ENCODE measurements around the gene AKR1C1. TPM values are rescaled to one million over a fixed set of nuclear protein-coding genes. Genes with fewer than 3 reads are reported as not detected.

The AKR1C1 gene
- total RNA-seq, 1 experiment from 2014 or later, result 4.1 TPM

DNA sequence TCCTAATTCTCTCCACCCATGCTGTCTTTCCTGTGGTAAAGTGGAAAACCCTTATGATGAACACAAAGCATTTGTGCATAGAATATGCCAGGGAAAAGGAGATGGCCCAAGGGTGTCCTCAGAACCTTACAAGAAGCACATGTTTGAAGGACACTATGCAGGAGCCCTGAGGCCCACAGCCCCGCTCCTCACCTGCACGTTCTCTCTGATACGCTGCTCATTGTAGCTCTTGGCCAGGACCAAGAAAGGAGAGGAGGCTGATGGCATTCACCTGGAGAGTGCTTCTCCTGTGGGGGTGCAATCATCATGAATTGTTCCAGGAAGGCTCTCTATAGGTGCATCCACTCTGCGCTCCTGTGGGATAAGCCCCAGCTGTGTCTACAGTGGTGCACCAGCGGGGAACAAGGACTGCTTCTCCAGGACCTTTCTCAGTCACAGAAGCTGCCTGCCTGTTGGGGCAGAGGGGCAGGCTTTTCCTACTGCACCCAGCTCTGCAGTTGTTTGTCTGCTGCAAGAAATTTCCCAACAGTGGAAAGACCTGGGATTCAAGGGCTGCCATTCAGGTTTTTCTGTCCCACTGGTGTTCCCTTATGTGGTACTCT is 20.5 kb downstream of the AKR1C1 start (continued):
- TF ChIP-seq, protein P1, sequence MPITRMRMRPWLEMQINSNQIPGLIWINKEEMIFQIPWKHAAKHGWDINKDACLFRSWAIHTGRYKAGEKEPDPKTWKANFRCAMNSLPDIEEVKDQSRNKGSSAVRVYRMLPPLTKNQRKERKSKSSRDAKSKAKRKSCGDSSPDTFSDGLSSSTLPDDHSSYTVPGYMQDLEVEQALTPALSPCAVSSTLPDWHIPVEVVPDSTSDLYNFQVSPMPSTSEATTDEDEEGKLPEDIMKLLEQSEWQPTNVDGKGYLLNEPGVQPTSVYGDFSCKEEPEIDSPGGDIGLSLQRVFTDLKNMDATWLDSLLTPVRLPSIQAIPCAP (CRISPR knock-in tag; IDR thresholded peaks at IDR 0.05), result no peak

DNA sequence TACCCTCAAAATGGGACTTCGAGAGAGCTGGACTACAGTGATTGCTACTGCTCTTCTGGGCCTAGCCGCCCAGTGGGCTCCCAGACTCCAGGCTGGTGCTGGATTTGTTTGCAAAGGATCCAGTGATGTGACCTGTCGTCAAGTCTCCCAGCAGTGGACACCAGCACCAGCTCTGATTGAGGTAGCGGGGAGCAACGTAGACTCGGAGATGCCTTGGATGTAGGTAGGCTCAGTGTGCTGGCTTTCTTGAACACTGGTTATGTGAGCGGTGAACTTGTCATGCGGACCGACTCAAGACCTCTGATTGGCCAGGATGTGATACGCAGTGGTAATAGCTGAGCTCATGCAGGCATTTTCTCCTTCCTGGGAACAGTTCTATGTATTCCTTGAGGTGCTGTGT is 21.0 kb downstream of the AKR1C1 start:
- Mint-ChIP-seq H3K27ac (no peak overlapping the region), H3K4me1 (peaks cover 21% of the 10 kb centered on the region), H3K9me3 (peaks cover 21% of the 10 kb centered on the region), H3K27me3 (ENCODE audit: low read depth) (no peaks in the 10 kb centered on the region; the same call in 1 of the 2 replicates), H3K36me3 (0 out of 2 replicates have a peak, but pooled peaks cover 6% of the 10 kb centered on the region), H3K4me3 (no peak overlapping the region)
- ATAC-seq (no peak), DNase-seq (ENCODE audit: low spot score) (no peak)
- ChIA-PET CTCF (interaction anchor here (0.7 to 5.4 kb wide), 2 partner anchors 135 to 169 kb away, joined by 3 to 70 read pairs; no protein-coding TSS in a partner anchor), POLR2A (no interaction called here)
- TF ChIP-seq, protein P2, sequence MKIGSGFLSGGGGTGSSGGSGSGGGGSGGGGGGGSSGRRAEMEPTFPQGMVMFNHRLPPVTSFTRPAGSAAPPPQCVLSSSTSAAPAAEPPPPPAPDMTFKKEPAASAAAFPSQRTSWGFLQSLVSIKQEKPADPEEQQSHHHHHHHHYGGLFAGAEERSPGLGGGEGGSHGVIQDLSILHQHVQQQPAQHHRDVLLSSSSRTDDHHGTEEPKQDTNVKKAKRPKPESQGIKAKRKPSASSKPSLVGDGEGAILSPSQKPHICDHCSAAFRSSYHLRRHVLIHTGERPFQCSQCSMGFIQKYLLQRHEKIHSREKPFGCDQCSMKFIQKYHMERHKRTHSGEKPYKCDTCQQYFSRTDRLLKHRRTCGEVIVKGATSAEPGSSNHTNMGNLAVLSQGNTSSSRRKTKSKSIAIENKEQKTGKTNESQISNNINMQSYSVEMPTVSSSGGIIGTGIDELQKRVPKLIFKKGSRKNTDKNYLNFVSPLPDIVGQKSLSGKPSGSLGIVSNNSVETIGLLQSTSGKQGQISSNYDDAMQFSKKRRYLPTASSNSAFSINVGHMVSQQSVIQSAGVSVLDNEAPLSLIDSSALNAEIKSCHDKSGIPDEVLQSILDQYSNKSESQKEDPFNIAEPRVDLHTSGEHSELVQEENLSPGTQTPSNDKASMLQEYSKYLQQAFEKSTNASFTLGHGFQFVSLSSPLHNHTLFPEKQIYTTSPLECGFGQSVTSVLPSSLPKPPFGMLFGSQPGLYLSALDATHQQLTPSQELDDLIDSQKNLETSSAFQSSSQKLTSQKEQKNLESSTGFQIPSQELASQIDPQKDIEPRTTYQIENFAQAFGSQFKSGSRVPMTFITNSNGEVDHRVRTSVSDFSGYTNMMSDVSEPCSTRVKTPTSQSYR (CRISPR knock-in tag; IDR thresholded peaks at IDR 0.05), result no peak
- TF ChIP-seq, protein P1 (CRISPR knock-in tag; IDR thresholded peaks at IDR 0.05), result no peak
- no peak for TF ChIP-seq PRRX2 (CRISPR knock-in tag; IDR thresholded peaks at IDR 0.05)
- TF ChIP-seq MXD4 (CRISPR knock-in tag; IDR thresholded peaks at IDR 0.05; ENCODE audit: borderline replicate concordance), result no peak
- TF ChIP-seq ZNF396 (CRISPR knock-in tag; IDR thresholded peaks at IDR 0.05; ENCODE audit: borderline replicate concordance), result no peak
- TF ChIP-seq, protein P3, sequence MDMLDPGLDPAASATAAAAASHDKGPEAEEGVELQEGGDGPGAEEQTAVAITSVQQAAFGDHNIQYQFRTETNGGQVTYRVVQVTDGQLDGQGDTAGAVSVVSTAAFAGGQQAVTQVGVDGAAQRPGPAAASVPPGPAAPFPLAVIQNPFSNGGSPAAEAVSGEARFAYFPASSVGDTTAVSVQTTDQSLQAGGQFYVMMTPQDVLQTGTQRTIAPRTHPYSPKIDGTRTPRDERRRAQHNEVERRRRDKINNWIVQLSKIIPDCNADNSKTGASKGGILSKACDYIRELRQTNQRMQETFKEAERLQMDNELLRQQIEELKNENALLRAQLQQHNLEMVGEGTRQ (CRISPR knock-in tag; IDR thresholded peaks at IDR 0.05), result no peak
- TF ChIP-seq, protein P4, sequence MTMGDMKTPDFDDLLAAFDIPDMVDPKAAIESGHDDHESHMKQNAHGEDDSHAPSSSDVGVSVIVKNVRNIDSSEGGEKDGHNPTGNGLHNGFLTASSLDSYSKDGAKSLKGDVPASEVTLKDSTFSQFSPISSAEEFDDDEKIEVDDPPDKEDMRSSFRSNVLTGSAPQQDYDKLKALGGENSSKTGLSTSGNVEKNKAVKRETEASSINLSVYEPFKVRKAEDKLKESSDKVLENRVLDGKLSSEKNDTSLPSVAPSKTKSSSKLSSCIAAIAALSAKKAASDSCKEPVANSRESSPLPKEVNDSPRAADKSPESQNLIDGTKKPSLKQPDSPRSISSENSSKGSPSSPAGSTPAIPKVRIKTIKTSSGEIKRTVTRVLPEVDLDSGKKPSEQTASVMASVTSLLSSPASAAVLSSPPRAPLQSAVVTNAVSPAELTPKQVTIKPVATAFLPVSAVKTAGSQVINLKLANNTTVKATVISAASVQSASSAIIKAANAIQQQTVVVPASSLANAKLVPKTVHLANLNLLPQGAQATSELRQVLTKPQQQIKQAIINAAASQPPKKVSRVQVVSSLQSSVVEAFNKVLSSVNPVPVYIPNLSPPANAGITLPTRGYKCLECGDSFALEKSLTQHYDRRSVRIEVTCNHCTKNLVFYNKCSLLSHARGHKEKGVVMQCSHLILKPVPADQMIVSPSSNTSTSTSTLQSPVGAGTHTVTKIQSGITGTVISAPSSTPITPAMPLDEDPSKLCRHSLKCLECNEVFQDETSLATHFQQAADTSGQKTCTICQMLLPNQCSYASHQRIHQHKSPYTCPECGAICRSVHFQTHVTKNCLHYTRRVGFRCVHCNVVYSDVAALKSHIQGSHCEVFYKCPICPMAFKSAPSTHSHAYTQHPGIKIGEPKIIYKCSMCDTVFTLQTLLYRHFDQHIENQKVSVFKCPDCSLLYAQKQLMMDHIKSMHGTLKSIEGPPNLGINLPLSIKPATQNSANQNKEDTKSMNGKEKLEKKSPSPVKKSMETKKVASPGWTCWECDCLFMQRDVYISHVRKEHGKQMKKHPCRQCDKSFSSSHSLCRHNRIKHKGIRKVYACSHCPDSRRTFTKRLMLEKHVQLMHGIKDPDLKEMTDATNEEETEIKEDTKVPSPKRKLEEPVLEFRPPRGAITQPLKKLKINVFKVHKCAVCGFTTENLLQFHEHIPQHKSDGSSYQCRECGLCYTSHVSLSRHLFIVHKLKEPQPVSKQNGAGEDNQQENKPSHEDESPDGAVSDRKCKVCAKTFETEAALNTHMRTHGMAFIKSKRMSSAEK (CRISPR knock-in tag; IDR thresholded peaks at IDR 0.05; ENCODE audit: borderline replicate concordance), result no peak
- no peak for TF ChIP-seq SMAD3 (CRISPR knock-in tag; IDR thresholded peaks at IDR 0.05; ENCODE audit: borderline replicate concordance)
- TF ChIP-seq IRF2 (CRISPR knock-in tag; IDR thresholded peaks at IDR 0.05; ENCODE audit: borderline replicate concordance, low read depth), result no peak
- no peak for TF ChIP-seq HMGA2 (CRISPR knock-in tag; IDR thresholded peaks at IDR 0.05)
- no peak for TF ChIP-seq SMAD4 (CRISPR knock-in tag; IDR thresholded peaks at IDR 0.05)
- TF ChIP-seq NR1H2 (CRISPR knock-in tag; IDR thresholded peaks at IDR 0.05), result no peak
- TF ChIP-seq, protein P5, sequence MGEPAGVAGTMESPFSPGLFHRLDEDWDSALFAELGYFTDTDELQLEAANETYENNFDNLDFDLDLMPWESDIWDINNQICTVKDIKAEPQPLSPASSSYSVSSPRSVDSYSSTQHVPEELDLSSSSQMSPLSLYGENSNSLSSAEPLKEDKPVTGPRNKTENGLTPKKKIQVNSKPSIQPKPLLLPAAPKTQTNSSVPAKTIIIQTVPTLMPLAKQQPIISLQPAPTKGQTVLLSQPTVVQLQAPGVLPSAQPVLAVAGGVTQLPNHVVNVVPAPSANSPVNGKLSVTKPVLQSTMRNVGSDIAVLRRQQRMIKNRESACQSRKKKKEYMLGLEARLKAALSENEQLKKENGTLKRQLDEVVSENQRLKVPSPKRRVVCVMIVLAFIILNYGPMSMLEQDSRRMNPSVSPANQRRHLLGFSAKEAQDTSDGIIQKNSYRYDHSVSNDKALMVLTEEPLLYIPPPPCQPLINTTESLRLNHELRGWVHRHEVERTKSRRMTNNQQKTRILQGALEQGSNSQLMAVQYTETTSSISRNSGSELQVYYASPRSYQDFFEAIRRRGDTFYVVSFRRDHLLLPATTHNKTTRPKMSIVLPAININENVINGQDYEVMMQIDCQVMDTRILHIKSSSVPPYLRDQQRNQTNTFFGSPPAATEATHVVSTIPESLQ (CRISPR knock-in tag; IDR thresholded peaks at IDR 0.05), result no peak

Data from WTC11 (cell line).